HG02678 (cell line): ENCODE data around the gene RUNX2.
"Not testable (repeated sequence)": the region's sequence is repeated elsewhere in the genome, so short reads cannot be mapped to it uniquely, and the experiment has no call there.

Source experiments
- ATAC-seq: cut with Tn5 transposase; IDR thresholded peaks from one replicate; pipeline ENCODE4 v1.9.1; 2021; ENCODE audit warnings: mild to moderate bottlenecking, moderate library complexity; ENCODE audit not compliant: unreplicated experiment

RUNX2 gene

GRCh38 chr6:45327956-45328522, at the start of gene RUNX2:
Gene RUNX2, plus strand, starts transcription at chr6:45328330. Its CDS starts 397 bp downstream, at chr6:45328727.
- ATAC-seq = no peak

DNA sequence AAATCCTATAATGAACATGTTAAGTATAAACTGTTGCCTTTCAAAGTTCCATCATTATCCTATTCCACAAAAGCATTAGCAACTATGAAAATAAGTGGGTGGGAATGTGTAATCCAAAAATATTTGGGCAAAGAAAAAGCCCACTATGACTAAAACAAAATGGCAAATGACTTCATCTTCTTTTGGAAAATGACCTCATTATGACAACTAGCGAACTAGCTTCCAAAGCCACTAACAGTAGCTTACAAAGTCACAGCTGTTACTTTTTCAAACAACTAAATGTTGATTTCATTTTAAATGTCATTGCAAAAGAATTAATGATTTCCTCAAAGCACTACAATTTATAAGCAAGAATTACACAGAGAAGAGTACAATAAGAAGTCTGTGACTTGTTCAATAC, 49.8 kb upstream of the RUNX2 start:
- ATAC-seq = no peak

DNA sequence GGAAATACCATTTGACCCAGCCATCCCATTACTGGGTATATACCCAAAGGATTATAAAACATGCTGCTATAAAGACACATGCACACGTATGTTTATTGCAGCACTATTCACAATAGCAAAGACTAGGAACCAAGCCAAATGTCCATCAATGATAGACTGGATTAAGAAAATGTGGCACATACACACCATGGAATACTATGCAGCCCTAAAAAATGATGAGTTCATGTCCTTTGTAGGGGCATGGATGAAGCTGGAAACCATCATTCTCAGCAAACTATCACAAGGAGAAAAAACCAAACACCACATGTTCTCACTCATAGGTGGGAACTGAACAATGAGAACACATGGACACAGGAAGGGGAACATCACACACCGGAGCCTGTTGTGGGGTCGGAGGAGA, 41.4 kb upstream of the RUNX2 start:
- not testable (repeated sequence) for ATAC-seq

DNA sequence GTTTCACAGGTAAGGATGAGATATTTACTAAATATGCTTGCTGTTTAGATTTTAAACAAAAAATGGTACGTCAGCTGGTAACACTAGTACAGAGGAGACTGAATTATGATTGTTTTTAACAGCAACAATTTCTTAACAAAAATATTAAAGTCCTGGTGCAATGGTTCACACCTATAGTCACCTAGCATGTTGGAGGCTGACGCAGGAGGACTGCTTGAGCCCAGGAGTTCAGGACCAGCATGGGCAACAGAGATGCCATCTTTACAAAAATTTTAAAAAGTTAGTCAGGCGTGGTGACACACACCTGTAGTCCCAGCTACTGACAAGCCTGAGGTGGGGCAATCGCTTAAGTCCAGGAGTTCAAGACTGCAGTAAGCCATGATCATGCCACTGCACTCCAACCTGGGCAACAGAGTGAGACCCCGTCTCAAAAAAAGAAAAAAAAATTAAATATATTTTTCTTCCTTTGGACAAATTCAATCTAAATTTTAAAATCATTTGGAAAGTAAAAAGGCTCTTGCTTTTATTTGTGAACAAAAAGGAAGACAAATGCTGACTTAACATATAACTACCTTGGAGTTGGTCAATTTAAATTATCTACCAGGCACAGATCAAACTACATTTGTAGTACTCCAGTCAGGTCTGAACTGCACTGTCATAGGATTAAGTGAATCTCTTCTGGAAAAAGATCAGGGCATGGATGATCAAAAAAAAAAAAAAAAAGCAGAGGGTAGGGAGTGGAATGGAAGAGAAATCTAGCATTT, 38.2 kb upstream of the RUNX2 start:
- no peak for ATAC-seq

- ATAC-seq = no peak
Measured at GRCh38 chr6:45293306-45293705, 34.8 kb upstream of the RUNX2 start.

GRCh38 chr6:45294065-45294701, 33.9 kb upstream of the RUNX2 start:
- ATAC-seq = not testable (repeated sequence)

DNA sequence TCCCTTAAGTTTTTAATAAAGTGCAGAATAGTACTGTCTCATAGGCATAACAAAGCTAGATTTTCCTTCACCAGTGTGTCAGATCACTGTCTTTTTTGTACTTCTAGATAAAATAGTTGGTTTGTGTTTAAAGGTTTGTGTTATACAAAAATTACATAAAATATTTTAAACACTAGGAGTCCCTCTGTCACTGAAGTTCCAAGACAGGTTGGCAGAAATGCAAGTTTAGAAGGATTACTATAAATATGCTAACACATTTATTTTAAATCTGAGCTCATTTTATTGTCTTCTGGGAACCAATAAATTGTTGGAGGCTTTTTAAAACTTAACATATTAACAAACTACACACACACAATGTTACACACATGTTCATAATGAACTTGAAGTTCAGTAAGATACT, 30.8 kb upstream of the RUNX2 start:
- ATAC-seq = no peak

DNA sequence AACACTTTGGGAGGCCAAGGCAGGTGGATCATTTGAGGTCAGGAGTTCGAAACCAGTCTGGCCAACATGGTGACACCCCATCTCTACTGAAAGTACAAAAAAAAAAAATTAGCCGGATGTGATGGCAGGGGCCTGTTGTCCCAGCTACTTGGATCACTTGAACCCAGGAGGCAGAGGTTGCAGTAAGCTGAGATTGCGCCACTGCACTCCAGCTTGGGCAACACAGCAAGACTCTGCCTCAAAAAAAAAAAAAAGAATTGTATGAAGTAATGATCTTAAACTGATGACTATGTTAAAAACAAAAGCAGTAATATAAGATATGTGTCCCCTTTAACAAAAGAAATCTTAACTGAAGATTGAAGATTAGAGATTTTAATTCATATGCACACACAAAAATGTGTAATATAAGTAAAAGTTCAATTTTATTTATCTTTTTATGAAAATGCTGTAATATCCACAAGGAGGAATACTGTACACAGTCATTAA, 29.0 kb upstream of the RUNX2 start:
- no peak for ATAC-seq

DNA sequence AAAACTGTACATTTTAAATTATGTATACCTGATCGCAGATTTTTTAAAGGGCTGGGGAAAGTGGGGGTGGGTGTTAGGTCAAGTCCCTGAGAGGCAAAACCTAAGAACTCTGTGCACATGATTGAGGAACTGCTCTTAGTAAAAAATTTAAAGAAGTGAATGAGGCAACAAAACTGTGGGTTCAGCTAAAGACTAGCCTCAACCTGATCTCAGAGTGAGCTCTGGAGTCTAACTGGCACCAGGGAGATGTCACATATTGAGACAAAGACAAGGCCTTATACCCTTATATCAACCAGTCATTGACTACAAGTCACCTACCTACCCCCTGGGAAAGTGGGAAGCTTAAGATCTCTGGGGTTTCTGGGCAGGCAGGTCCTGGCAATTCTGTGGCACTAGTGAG, 27.4 kb upstream of the RUNX2 start:
- no peak for ATAC-seq

DNA sequence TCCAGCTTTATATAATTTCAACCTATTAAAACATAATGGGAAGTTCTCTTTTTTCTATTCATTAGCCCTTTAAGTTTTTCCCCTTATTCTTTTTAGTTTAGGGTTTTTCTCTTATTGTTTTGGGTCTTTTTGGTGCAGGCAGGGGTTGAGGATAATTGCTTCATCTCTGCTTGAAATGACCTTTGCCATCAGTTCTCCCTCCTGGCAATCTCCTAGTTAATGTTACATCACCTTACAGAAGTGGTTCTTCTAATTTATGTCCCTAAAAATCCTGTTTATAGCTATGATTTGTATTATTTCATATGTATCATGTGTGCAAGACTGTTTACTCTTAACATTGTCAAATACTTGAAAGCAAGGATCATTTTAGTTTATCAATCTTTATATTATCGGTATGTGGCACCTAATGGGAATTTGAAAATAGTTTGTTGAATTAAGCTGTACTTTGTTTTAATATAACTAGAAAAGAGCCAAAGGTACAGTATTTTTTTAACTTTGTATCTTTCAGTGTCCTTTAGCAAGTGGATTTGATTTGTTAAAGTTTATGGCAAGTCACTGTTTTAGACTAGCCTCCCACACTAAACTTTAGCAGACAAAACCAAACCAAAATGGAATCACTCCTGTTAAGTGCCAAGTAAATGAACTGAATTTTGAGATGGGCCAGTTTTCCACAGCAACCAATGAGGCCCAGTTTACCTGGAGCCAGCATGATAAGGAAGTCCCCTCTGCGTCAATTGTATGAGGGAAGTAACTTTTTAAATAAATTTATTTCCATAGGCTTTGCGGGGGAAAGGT, 26.6 kb upstream of the RUNX2 start:
- no peak for ATAC-seq

DNA sequence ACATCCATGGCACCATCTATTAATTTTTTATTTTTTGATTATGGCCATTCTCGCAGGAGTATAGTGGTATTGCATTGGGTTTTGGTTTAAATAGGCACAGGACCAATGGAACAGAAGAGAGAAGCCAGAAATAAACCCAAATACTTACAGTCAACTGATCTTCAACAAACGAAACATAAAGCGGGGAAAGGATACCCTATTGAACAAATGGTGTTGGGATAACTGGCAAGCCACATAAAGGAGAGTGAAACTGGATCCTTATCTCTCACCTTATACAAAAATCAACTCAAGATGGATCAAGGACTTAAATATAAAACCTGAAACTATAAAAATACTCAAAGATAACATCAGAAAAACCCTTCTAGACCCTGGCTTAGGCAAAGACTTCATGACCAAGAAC, 25.3 kb upstream of the RUNX2 start:
- ATAC-seq = no peak

DNA sequence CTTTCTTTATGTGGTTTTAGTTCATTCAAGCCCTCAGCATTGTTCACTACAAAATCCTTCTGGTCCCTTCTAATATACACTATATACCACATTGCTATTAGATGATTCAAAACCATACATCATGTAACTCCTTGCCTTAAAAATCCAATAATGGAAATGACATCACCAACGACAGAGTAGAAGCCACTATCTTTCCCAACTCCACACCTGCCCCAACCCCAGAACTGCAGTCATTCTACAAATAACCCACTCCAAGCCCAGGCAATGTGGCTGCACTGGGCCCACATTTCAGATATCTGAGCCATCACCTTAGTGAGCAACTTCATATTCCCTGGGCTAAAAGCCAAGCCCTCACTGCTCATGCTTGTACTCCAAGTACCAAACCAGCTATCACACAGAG, 22.6 kb upstream of the RUNX2 start:
- ATAC-seq = no peak

GRCh38 chr6:45310118-45310788, 17.9 kb upstream of the RUNX2 start:
- no peak for ATAC-seq

DNA sequence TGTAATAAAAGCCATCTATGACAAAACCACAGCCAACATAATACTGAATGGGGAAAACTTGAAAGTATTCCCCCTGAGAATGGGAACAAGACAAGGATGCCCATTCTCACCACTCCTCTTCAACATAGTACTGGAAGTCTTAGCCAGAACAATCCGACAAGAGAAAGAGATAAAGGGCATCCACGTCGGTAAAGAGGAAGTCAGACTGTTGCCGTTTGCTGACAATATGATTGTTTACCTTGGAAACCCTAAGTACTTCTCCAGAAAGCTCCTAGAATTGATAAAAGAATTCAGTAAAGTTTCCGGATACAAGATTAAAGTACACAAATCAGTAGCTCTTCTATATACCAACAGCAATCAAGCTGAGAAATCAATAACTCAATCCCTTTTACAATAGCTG, 14.0 kb upstream of the RUNX2 start:
- no peak for ATAC-seq

DNA sequence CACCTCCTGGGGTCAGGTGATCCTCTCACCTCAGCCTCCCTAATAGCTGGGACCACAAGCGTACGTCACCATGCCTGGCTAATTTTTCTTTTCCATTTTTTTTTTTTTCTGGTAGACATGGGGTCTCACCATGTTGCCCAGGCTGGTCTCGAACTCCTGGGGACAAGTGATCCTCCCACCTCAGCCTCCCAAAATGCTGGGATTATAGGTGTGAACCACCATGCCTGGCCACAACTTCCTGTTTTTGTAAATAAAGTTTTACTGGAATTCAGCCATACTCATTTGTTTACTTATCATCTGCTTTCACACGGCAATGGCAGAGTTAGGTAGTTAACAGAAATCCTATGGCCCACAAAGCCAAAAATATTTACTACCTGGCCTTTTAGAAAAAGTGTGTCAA, 7.8 kb upstream of the RUNX2 start:
- no peak for ATAC-seq

GRCh38 chr6:45323656-45324224, 4.4 kb upstream of the RUNX2 start:
- no peak for ATAC-seq

GRCh38 chr6:45326698-45327417, 1.3 kb upstream of the RUNX2 start:
- no peak for ATAC-seq

DNA sequence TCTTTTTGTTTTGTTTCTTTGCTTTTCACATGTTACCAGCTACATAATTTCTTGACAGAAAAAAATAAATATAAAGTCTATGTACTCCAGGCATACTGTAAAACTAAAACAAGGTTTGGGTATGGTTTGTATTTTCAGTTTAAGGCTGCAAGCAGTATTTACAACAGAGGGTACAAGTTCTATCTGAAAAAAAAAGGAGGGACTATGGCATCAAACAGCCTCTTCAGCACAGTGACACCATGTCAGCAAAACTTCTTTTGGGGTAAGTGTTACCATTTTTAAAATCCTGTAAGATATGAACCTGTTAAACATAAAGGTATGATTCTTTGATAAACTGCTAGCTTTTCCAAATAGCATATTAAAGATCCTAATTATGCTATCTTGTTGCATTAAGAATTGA, 393 bp downstream of the RUNX2 start:
- ATAC-seq = no peak

GRCh38 chr6:45344900-45345299, 16.8 kb downstream of the RUNX2 start:
- no peak for ATAC-seq

- no peak for ATAC-seq
Measured at GRCh38 chr6:45350186-45350710, 22.1 kb downstream of the RUNX2 start.
